SK-N-MC (cell line): ENCODE results near the gene HOXB7.

Experiments
- DNase-seq: peaks from one replicate; pipeline ENCODE4 v3.0.0-alpha.2; 2011; ENCODE audit warnings: low read depth, low spot score
- H3K27ac ChIP-seq: fragments of 200-600 bp; sonication (generic); 2 replicates; pipeline ENCODE4 v1.5.1; 2016; ENCODE audit warnings: mixed run types
- H3K36me3 ChIP-seq: fragments of 200-600 bp; sonication (generic); 2 replicates; pipeline ENCODE4 v1.6.1; 2017; ENCODE audit warnings: antibody characterized with exemption, low read length, mixed read lengths; ENCODE audit not compliant: insufficient read depth
- H3K4me3 ChIP-seq: fragments of 200-600 bp; sonication (generic); 2 replicates; pipeline ENCODE4 v1.5.1; 2016
- H3K9ac ChIP-seq: fragments of 200-600 bp; sonication (generic); 2 replicates; pipeline ENCODE4 v1.8.0; 2017; ENCODE audit warnings: mixed run types, mixed read lengths; ENCODE audit not compliant: insufficient read length
- H3K9me3 ChIP-seq: fragments of 200-600 bp; sonication (generic); 2 replicates; pipeline ENCODE4 v1.6.1; 2017; ENCODE audit warnings: low read depth, mild to moderate bottlenecking, antibody characterized with exemption, low read length, moderate library complexity, mixed read lengths
- EZH2 ChIP-seq: fragments of 200-600 bp; sonication (generic); IDR thresholded peaks from one replicate; pipeline ENCODE4 v1.6.1; 2017; ENCODE audit warnings: antibody characterized with exemption
- FOXP2 ChIP-seq: optimal IDR thresholded peaks from 2 replicates; pipeline ENCODE3; 2011; ENCODE audit warnings: mild to moderate bottlenecking, moderate library complexity; ENCODE audit not compliant: insufficient read depth; ENCODE audit errors: extremely low read length, control extremely low read depth
- POLR2AphosphoS5 ChIP-seq: IDR thresholded peaks from 2 replicates; pipeline ENCODE4 v1.6.1; 2012; ENCODE audit warnings: mild to moderate bottlenecking, low read depth, low read length, borderline replicate concordance

The HOXB7 gene

DNA sequence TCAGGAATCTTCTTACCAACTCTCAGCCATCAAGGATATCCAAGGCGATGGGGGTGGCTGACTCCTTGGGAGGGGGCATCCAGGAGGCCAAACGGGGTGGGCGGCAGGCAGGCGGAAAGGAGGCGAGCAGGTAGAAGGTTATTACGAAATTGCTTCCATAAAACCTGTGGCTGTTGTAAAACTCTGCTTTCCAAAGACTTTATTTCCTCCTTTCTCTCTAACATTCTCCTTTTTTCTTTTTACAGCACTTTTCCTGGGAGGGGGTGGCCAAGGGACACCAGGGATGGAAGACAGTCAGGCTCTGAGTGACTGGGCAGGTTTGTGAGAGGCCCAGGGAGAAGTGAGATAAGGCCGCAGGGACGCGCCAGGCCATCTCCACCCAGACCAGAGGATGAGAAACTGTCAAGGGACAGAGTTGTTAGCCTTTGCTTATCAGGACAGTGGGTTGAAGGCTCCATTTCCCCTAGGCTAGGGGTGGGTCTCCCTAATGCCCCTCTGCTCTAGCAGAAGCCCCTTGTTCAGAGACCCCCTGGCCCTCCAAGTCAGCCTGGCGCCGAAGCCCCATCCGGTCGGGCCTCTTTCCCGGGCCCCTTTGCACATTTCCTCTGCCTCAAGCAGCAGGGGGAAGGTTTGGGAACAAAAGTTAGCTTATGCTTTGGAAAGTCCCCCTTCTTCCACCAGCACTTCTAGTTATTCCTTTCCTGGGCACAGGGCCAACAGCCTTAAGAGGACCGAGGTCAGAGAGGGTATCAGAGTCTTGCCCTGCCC, 20.3 kb upstream of the HOXB7 start:
- H3K9ac ChIP-seq, result no peak overlapping the region
- H3K27ac ChIP-seq, result no peak overlapping the region
- DNase-seq, result no peak
- TF ChIP-seq FOXP2 (no peak), POLR2AphosphoS5 (no peak), EZH2 (no peak)
- no peaks in the 10 kb centered on the region for H3K36me3 ChIP-seq
- H3K9me3 ChIP-seq, result no peaks in the 10 kb centered on the region
- no peak overlapping the region for H3K4me3 ChIP-seq

DNA sequence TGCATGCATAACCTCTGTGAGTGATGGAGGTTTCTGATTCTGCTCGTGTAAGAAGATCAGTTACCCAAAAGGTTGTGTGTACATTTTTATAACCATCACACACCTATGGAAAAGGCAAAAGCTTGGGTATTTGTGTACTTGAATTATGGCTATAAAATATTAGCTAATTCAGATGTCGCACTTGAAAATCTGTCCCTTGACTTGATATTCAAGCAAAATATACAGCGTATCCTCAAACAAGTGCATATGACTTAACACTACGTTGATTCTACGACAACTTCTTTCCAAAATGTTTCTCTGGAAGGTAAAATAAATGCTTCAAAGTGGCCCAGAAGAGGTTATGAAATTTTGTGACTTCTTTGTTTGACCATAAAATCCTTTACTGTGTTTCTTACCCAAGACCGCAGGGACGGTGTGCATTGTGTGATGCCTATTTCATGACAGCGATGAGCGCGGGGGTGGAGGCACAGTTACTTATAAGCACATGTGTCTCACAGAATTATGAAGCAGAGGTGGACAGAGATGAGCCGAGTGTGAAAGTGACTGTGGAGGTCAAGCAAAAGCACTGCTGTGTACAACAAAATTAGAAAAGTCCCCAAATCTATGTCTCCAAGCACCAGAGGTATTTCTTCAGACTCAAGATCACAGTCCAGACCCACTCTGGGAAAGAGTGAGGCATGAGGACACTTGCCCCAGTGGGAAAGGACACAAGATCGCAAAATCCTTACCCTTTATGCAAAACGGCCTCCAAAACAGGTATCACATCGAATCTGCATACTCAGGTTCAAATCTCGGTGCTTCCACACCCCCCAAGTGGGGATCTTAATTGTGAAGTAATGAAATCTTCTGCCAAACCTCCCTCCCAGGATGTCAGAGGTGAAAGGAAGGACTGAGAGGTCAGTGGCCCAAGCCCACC, 19.4 kb upstream of the HOXB7 start:
- TF ChIP-seq FOXP2 (no peak), POLR2AphosphoS5 (no peak), EZH2 (no peak)
- no peaks in the 10 kb centered on the region for H3K36me3 ChIP-seq
- H3K4me3 ChIP-seq, result no peak overlapping the region
- no peaks in the 10 kb centered on the region for H3K9me3 ChIP-seq
- H3K27ac ChIP-seq, result no peak overlapping the region
- no peak overlapping the region for H3K9ac ChIP-seq
- DNase-seq, result no peak

DNA sequence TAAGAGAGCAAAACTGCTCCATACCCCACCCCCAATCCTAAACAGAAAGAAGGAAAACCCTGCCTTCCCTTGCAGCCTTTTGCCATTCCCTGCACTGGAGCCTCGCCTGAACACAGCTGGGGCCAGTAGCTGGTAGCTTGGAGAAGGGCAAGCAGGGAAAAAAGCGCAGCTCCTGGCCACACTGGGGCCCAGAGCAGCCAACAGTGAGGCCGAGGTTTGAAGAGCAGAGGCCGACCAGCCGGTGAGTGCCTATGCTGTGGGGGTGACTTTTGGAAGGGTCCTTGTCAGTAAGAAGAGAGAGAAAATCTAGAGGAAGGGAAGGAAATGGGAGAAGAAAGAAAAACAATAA, 18.6 kb upstream of the HOXB7 start:
- no peak overlapping the region for H3K4me3 ChIP-seq
- no peak overlapping the region for H3K27ac ChIP-seq
- TF ChIP-seq POLR2AphosphoS5 (no peak), EZH2 (no peak), FOXP2 (no peak)
- H3K9me3 ChIP-seq, result no peaks in the 10 kb centered on the region
- H3K9ac ChIP-seq, result no peak overlapping the region
- no peak for DNase-seq
- H3K36me3 ChIP-seq, result no peaks in the 10 kb centered on the region

DNA sequence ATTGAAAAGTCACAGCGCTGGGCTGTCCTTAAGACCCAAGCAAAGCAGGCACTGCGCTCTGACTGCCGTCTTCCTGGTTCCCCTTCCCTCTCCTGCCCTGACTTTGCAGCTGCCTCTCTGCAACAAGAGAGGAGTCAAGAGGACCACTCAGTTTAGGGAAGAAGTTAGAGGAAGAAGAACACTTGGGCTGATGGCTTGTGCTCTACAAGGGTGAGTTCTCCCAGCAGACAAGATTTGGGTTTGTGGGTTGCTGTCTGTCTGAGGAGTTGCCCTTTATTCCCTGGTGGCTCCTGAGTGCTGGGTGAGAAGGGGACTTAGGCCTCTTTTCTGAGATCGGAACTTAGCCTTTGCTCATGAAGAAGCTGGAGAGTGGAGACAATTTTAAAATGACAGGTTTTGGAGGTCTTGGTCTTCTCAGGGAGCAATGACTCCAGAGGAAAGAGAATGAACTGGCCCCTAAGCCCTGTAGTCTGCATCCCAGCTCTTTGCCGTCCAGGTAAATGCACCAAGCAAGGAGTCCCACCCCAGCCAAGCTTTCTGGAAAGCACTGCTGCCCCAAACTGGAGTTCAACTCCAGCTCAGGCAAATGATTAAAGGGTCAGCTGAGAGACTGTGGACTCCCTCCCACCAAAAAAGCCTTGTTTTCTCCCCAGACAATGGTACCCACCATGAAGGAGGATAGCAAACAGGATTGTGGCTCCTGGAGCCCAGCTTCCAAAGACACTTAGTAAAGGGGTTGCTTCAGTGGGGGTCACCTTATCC, 18.0 kb upstream of the HOXB7 start:
- H3K4me3 ChIP-seq, result no peak overlapping the region
- DNase-seq, result no peak
- H3K9ac ChIP-seq, result no peak overlapping the region
- TF ChIP-seq EZH2 (no peak), FOXP2 (no peak), POLR2AphosphoS5 (no peak)
- H3K36me3 ChIP-seq, result no peaks in the 10 kb centered on the region
- H3K27ac ChIP-seq, result no peak overlapping the region
- no peaks in the 10 kb centered on the region for H3K9me3 ChIP-seq

DNA sequence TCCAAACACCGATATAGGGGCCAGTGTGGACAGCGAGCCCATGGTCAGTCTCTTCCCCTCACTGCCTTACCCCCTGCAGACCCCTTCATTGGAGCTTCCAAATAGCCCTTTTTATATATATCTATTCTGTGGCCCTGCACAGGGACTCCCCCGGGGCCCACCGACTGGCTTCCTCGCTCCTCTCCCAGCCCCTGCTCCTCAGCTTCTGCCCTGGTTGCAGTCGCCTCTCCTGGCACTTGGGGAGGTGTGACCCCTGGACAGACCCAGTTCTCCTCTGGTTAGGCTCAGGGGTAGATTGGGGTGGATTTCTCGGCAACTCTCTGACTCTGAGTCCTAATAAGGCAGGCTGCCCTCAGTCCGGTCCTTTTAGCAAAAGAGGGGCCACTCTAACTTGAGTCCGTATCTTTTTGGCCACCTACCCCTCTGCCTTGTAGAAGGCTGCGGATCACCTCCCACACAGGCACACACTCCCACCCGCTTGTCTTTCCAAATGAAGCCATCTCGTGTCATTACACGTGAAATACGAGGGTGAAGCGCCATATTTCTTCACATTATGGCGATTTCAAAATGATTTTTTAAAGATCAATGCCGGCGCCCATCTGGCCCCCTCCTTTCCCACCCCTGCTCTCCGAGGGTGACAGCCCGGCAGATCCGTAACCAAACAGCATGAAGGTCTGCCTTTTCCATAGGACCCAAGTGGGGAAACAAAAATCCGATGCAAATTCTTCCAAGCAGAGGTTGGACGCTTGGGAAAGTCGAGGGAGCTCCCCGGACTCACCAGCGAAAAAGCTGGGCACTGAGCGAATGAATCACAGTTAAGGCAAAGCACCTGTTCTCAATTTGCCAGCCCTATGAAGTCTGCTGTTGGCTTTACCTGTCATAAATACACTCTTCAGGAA, 17.1 kb upstream of the HOXB7 start:
- TF ChIP-seq EZH2, result no peak
- no peak for TF ChIP-seq FOXP2
- no peak for TF ChIP-seq POLR2AphosphoS5
- no peak overlapping the region for H3K9ac ChIP-seq
- no peak overlapping the region for H3K27ac ChIP-seq
- DNase-seq, result no peak
- H3K9me3 ChIP-seq, result no peaks in the 10 kb centered on the region
- no peaks in the 10 kb centered on the region for H3K36me3 ChIP-seq
- no peak overlapping the region for H3K4me3 ChIP-seq

DNA sequence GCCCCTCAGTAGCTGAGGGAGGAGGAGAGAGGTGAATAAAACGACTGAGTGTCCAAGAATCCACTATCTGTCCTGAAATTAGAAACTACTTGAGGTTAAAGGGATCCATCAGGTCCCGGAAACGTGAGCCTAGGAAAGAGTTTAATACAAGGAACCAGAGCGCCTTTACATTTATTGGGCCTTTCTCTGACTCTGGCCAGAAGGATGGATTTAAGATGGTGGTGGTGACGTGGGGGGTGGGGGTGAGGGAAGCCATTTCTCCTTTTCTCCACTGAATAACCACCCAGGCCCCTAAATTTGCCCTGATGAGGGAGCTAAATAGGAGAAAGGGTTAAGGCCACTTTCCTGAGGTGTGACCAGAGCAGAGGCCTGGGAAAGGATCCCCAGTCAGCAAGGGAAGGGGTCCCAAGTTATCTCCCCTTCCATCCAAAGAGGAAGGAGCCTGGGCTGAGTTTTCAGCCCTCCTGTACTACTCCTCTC, 16.3 kb upstream of the HOXB7 start:
- H3K27ac ChIP-seq, result no peak overlapping the region
- H3K4me3 ChIP-seq, result peak overlapping the region; percentile 90
- no peaks in the 10 kb centered on the region for H3K36me3 ChIP-seq
- no peaks in the 10 kb centered on the region for H3K9me3 ChIP-seq
- peak overlapping the region; percentile 56 for H3K9ac ChIP-seq
- no peak for TF ChIP-seq FOXP2
- TF ChIP-seq POLR2AphosphoS5, result no peak
- no peak for TF ChIP-seq EZH2
- DNase-seq, result no peak

DNA sequence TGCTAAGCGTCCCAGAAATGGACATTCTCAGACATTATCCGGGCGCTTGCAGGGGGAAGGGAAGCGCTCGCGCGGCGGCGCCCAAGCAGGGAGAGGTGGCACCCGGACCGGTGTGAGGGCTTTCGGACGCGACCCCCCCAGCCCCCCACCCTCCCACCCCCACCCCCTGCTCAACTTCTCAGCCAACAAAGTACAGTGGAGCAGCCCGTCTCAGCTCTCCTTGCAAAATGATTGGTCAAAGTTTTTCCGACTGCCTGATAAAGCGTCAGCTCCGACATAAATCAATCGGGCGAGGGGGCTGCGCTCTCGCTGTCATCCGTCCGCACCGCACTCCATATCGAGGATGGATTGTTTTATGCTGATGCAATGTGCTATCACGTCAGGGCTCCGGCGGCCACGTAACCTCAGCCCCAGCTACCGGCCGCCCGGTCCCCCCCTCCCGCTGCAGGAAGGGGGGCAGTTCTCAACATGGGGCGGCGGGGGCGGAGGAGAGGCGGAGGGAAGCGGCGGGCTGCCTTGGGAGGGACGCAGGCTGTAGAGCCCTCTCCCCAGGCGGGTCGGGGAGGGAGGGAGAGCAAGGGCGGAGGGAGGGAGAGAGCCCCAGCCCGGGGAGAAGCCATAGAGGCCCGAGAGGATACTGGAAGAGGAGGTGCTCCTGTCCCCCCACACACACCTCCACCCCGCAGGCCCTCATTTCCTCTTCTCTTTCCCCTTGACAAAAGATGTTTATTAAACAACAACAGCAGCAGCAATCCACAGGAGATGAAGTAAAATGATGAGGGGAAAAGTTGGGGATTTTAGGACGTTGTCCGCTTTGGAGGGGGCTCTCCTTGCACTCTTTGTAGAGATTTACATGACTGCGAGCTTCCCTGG, 15.7 kb upstream of the HOXB7 start, which contains the start of gene HOXB9:
Gene HOXB9, minus strand, starts transcription at position 114 of the 873 bp plus-strand sequence. Its CDS starts 89 bp downstream, at position 25.
- Histone ChIP-seq H3K4me3 (peak within 1 kb of the TSS; percentile 90), H3K36me3 (no peaks in the 10 kb centered on the region), H3K9me3 (no peaks in the 10 kb centered on the region), H3K27ac (no peak within 1 kb of the TSS), H3K9ac (peak within 1 kb of the TSS; percentile 57)
- TF ChIP-seq EZH2, result no peak
- no peak for TF ChIP-seq POLR2AphosphoS5
- no peak for TF ChIP-seq FOXP2
- DNase-seq, result no peak
